Lung (tissue), 12 donors: ENCODE results near the gene NACC2. TPM values are rescaled to one million over a fixed set of nuclear protein-coding genes. Genes with fewer than 3 reads are reported as not detected.

ENCODE experiments used
- ATAC-seq: fragments of 200-7000 bp; cut with Tn5 transposase; one replicate; pipeline ENCODE4 v1.9.1; 2020; ENCODE audit warnings: moderate number of reproducible peaks; ENCODE audit not compliant: insufficient read depth, low FRiP score
- DNase-seq, 3 donors: peaks; one replicate each; pipeline ENCODE4 v3.0.0-alpha.2; 2013 to 2017
- H3K27ac ChIP-seq, 2 donors: one replicate each; pipeline ENCODE4 v1.5.1; 2013; ENCODE audit warnings: mild to moderate bottlenecking in 2 of 2, moderate library complexity in 2 of 2, control low read depth in 1 of 2, inconsistent platforms in 1 of 2, low read depth in 1 of 2, low read length in 1 of 2
- H3K27me3 ChIP-seq, 3 donors: one replicate each; pipeline ENCODE4 v1.5.1; 2013; ENCODE audit warnings: low read length in 2 of 3; ENCODE audit not compliant: control insufficient read depth in 3 of 3, insufficient read depth in 3 of 3
- H3K36me3 ChIP-seq, 4 donors: one replicate each; pipeline ENCODE4 v1.5.1; 2013; ENCODE audit warnings: low read length in 4 of 4, mild to moderate bottlenecking in 1 of 4, moderate library complexity in 1 of 4; ENCODE audit not compliant: control insufficient read depth in 4 of 4, insufficient read depth in 4 of 4
- H3K4me1 ChIP-seq, 5 donors: one replicate each; pipeline ENCODE4 v1.5.1; 2013; ENCODE audit warnings: low read length in 5 of 5, mild to moderate bottlenecking in 2 of 5, moderate library complexity in 1 of 5; ENCODE audit not compliant: control insufficient read depth in 5 of 5, insufficient read depth in 5 of 5
- H3K4me3 ChIP-seq: one replicate; pipeline ENCODE4 v1.5.1; 2013; ENCODE audit warnings: mild to moderate bottlenecking, control low read depth, moderate library complexity
- H3K9ac ChIP-seq, 2 donors: one replicate each; pipeline ENCODE4 v1.5.1; 2013; ENCODE audit warnings: low read length in 2 of 2, control low read depth in 1 of 2; ENCODE audit not compliant: insufficient read depth in 1 of 2
- H3K9me3 ChIP-seq, 4 donors: one replicate each; pipeline ENCODE4 v1.5.1; 2013; ENCODE audit warnings: low read length in 3 of 4, mild to moderate bottlenecking in 1 of 4, moderate library complexity in 1 of 4; ENCODE audit not compliant: control insufficient read depth in 4 of 4, insufficient read depth in 3 of 4
- CTCF ChIP-seq: IDR thresholded peaks from 2 replicates; pipeline ENCODE4 v1.5.1; 2012; ENCODE audit warnings: mild to moderate bottlenecking; ENCODE audit errors: control extremely low read depth, extremely low read depth
- WGBS, 2 donors: extraction: QIAGEN DNeasy Blood & Tissue Kit; methylation state at CpG; one replicate each; pipeline ENCODE4 v1.1.7; 2013; 5-methylcytosine and 5-hydroxymethylcytosine counted together
- polyA plus RNA-seq, 2 donors: library from polyadenylated mRNA; stranded (reverse); fragments of 200-250 nt; gene quantifications; one replicate each; pipeline ENCODE4 v1.2.1, GENCODE V29; 2013
- total RNA-seq, 2 donors: library from RNA; depleted of rRNA in 1 of 2; stranded (reverse); fragments of >200 nt in 1 of 2; gene quantifications; one replicate each; pipeline ENCODE4 v1.2.1, GENCODE V29; 2014 to 2021
- donor health status: control.
- donor health status: control.
- donor health status: Bipolar disorder and iron deficiency.
- donor health status: healthy.
- donor health status: DM: yes; HTN: yes; CAD: no.

Gene NACC2
- total and polyA plus RNA-seq, 4 donors: 5.9 to 32.7 (median 10.5) TPM

DNA sequence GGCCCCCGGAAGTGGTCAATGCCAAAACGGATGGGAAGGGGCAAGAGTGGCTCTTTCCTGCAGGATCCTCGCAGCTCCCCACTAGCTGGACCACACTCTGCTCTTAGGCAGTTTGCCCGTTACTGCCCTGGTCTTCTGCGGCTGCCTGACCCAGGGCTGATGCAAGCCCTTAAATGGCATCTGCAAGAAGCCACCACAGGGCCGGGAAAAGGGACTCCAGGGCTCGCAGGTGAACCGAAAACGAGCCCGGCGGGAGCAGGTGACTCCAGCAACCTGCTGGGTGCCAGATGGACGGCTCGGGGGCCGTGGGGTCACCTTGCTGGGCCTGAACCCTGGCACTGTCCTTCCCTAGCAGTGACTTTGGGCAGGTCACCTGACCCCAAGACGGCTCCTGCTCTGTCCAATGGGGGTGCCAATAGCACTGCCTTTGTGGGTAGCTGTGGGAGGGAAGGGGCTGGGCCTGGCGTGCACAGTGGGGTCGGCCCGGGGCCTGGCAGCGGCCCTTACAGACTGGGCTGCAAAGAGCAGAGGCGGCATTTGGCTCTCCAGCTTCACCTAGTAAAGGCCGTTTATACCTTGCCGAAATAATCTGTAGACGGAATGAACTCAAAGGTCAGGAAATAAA lies 22.3 kb upstream of the NACC2 start:
- ATAC-seq (no peak), DNase-seq (no peak)
- Histone ChIP-seq H3K27me3 (no peaks in the 10 kb centered on the region), H3K4me1 (peaks cover 0 to 18% (median 9%) of the 10 kb centered on the region in 5 donors), H3K9me3 (no peaks in the 10 kb centered on the region), H3K36me3 (peaks cover 0 to 18% (median 8%) of the 10 kb centered on the region in 4 donors), H3K4me3 (peak overlapping the region; percentile 85), H3K9ac (no peak overlapping the region), H3K27ac (peak overlapping the region; percentile 90 to 94)
- TF ChIP-seq CTCF: no peak
- WGBS, 2 donors: 50 to 51% methylated on average over 23 of the region's 23 CpGs

- H3K4me3 ChIP-seq: no peak overlapping the region
- no peak for TF ChIP-seq CTCF
- ATAC-seq: no peak
- peaks cover 0 to 19% (median 9%) of the 10 kb centered on the region in 5 donors for H3K4me1 ChIP-seq
- H3K27me3 ChIP-seq: no peaks in the 10 kb centered on the region
- DNase-seq: no peak
- peaks cover 0 to 18% (median 8%) of the 10 kb centered on the region in 4 donors for H3K36me3 ChIP-seq
- no peak overlapping the region for H3K27ac ChIP-seq
- WGBS, 2 donors: 97 to 98% methylated on average over 69 of the region's 69 CpGs
- no peaks in the 10 kb centered on the region for H3K9me3 ChIP-seq
- H3K9ac ChIP-seq: no peak overlapping the region
Observed at GRCh38 chr9:136116360-136117098, 21.4 kb upstream of the NACC2 start.

- no peaks in the 10 kb centered on the region for H3K9me3 ChIP-seq
- ATAC-seq (no peak), DNase-seq (no peak)
- H3K27me3 ChIP-seq: no peaks in the 10 kb centered on the region
- no peak for TF ChIP-seq CTCF
- no peak overlapping the region for H3K4me3 ChIP-seq
- peaks cover 0 to 25% (median 9%) of the 10 kb centered on the region in 5 donors for H3K4me1 ChIP-seq
- no peak overlapping the region for H3K9ac ChIP-seq
- H3K36me3 ChIP-seq: peaks cover 0 to 18% (median 8%) of the 10 kb centered on the region in 4 donors
- H3K27ac ChIP-seq: no peak overlapping the region
- WGBS, 2 donors: 92 to 93% methylated on average over 19 to 22 of the region's 22 CpGs
Observed at GRCh38 chr9:136115641-136116359, 20.7 kb upstream of the NACC2 start.
